GM12878 (cell line): Measurements from ENCODE around the gene CCDC91. TPM values are rescaled to one million over a fixed set of nuclear protein-coding genes. Genes with fewer than 3 reads are reported as not detected.

Experiments
- BCL11A ChIP-seq: IDR thresholded peaks from 2 replicates; pipeline ENCODE4 v1.6.1; 2011; ENCODE audit warnings: low read depth, low read length
- EED ChIP-seq: sonication (generic); IDR thresholded peaks from 2 replicates; pipeline ENCODE4 v1.6.1; 2016; ENCODE audit warnings: antibody characterized with exemption, low read depth
- FOXM1 ChIP-seq: IDR thresholded peaks from 2 replicates; pipeline ENCODE4 v1.6.1; 2012; ENCODE audit warnings: low read depth, mild to moderate bottlenecking, inconsistent platforms, low read length, moderate library complexity
- HDAC2 ChIP-seq: fragments of 200-600 bp; sonication (generic); IDR thresholded peaks from 2 replicates; pipeline ENCODE4 v1.6.1; 2017
- HDAC6 ChIP-seq: fragments of 200-600 bp; sonication (generic); IDR thresholded peaks from one replicate; pipeline ENCODE4 v1.8.0; 2017; ENCODE audit warnings: antibody characterized with exemption; ENCODE audit not compliant: unreplicated experiment
- NFIC ChIP-seq: IDR thresholded peaks from 2 replicates; pipeline ENCODE4 v1.6.1; 2012; ENCODE audit warnings: low read depth, mild to moderate bottlenecking, inconsistent platforms, low read length, moderate library complexity
- RAD51 ChIP-seq: fragments of 450-650 bp; IDR thresholded peaks from 2 replicates; pipeline ENCODE4 v1.6.1; 2016; ENCODE audit warnings: moderate library complexity, mild to moderate bottlenecking, inconsistent platforms
- STAT1 ChIP-seq: fragments of 450-650 bp; conservative IDR thresholded peaks from 2 replicates; pipeline ENCODE4 v1.6.1; 2014; ENCODE audit warnings: antibody characterized with exemption, mild to moderate bottlenecking
- polyA plus RNA-seq, 11 experiments: library from polyadenylated mRNA; depleted of rRNA in 4 of 11; unstranded in 6 of 11; stranded (reverse) in 5 of 11; fragments of >200 nt; fragmentation: Nextera tagmentation in 4 of 11; fragmentation: Illumina TruSeq in 1 of 11; extraction: Ambion mirVana in 4 of 11; extraction: Trizol in 1 of 11; gene quantifications; 1 replicate in 1 of 11; 2 replicates in 10 of 11; pipeline versions ENCODE4 v1.2.1 to v1.2.3, GENCODE V29; 2011 to 2016; ENCODE audit warnings: inconsistent platforms in 2 of 11, missing spikeins in 2 of 11, low read depth in 1 of 11
- total RNA-seq, 4 experiments: library from RNA; depleted of rRNA in 3 of 4; stranded (reverse); fragments of >200 nt in 3 of 4; fragmentation: Illumina TruSeq in 1 of 4; extraction: Trizol in 1 of 4; gene quantifications; 2 replicates each; pipeline versions ENCODE4 v1.2.1 to v1.2.3, GENCODE V29; 2013 to 2021
- TF ChIP-seq, protein P1 (sequence below), 3 experiments: IDR thresholded peaks in 2 of 3; conservative IDR thresholded peaks in 1 of 3; 2 replicates each; pipeline ENCODE4 v1.5.1; 2011; ENCODE audit warnings: low read depth in 3 of 3, low read length in 3 of 3, mild to moderate bottlenecking in 3 of 3, control low read depth in 2 of 3, moderate library complexity in 2 of 3, inconsistent platforms in 1 of 3, mixed read lengths in 1 of 3; ENCODE audit not compliant: control insufficient read depth in 2 of 3, insufficient read depth in 1 of 3; ENCODE audit errors: extremely low read depth in 1 of 3
- TF ChIP-seq, protein P2 (sequence below): IDR thresholded peaks from 2 replicates; pipeline ENCODE4 v1.6.1; 2011; ENCODE audit warnings: borderline replicate concordance, low read depth, mild to moderate bottlenecking, moderate library complexity, low read length; ENCODE audit not compliant: insufficient read depth, poor library complexity, severe bottlenecking
- TF ChIP-seq, protein P3 (sequence below): IDR thresholded peaks from 2 replicates; pipeline ENCODE4 v1.6.1; 2012; ENCODE audit warnings: low read depth, low read length, improper control_type of control experiment

CCDC91 gene
- total and polyA plus RNA-seq, 10 of the 15 experiments (the other 5 are each of a cell fraction or from before 2014, with no cell fraction given) = 6.1 to 24.9 (median 16.5) TPM

DNA sequence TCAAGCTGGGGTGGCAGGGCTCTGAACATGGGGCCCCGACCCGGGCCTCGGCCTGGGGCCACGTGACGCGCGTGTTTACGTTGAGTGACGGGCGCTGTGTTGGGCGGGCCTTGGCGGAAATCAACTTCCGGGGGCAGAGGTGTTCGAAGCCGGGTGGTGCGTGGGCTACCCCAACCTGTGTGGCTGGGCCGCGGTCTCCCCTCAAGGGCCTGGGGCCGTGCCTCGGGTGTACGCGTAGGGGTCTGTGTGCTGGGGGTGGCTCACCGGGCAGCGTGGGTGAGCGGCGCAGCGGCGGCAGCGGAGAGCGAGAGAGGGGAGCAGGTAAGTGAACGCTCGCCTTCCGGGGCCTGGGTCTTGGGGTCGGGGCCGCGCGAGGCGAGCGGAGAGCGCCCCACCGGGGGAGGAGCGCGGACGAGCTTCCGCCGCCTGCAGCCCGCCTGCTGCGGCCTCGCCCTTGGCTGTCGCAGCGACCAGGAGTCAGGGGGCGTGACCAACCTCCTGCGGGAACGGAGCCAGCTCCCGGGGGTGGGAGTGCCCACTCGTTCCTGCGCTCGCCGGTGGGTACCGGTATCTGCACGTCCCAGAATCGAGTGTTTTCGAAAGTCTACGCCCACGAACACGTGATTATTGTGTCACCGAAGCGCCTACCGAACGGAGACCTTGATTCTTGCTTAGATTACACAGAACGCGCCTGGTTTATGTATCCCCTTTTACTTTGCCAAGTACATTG lies at the start of gene CCDC91 (continued):
- TF ChIP-seq, protein P1, sequence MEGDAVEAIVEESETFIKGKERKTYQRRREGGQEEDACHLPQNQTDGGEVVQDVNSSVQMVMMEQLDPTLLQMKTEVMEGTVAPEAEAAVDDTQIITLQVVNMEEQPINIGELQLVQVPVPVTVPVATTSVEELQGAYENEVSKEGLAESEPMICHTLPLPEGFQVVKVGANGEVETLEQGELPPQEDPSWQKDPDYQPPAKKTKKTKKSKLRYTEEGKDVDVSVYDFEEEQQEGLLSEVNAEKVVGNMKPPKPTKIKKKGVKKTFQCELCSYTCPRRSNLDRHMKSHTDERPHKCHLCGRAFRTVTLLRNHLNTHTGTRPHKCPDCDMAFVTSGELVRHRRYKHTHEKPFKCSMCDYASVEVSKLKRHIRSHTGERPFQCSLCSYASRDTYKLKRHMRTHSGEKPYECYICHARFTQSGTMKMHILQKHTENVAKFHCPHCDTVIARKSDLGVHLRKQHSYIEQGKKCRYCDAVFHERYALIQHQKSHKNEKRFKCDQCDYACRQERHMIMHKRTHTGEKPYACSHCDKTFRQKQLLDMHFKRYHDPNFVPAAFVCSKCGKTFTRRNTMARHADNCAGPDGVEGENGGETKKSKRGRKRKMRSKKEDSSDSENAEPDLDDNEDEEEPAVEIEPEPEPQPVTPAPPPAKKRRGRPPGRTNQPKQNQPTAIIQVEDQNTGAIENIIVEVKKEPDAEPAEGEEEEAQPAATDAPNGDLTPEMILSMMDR (IDR thresholded peaks at IDR 0.05 in 2 of 3, conservative IDR thresholded peaks at IDR 0.05 in 1 of 3; ENCODE audit: control insufficient read depth in 2 of 3, extremely low read depth in 1 of 3, insufficient read depth in 1 of 3, low read depth in 3 of 3, low read length in 3 of 3) = no peak
- TF ChIP-seq, protein P2, sequence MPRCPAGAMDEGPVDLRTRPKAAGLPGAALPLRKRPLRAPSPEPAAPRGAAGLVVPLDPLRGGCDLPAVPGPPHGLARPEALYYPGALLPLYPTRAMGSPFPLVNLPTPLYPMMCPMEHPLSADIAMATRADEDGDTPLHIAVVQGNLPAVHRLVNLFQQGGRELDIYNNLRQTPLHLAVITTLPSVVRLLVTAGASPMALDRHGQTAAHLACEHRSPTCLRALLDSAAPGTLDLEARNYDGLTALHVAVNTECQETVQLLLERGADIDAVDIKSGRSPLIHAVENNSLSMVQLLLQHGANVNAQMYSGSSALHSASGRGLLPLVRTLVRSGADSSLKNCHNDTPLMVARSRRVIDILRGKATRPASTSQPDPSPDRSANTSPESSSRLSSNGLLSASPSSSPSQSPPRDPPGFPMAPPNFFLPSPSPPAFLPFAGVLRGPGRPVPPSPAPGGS = no peak
- TF ChIP-seq FOXM1 (peak; percentile 31; the same call in 1 of the 2 replicates), HDAC6 (no peak), STAT1 (no peak), NFIC (no peak), EED (peak; percentile 45; the same call in 1 of the 2 replicates), HDAC2 (no peak), RAD51 (peak; percentile 94), BCL11A (no peak)
- TF ChIP-seq, protein P3, sequence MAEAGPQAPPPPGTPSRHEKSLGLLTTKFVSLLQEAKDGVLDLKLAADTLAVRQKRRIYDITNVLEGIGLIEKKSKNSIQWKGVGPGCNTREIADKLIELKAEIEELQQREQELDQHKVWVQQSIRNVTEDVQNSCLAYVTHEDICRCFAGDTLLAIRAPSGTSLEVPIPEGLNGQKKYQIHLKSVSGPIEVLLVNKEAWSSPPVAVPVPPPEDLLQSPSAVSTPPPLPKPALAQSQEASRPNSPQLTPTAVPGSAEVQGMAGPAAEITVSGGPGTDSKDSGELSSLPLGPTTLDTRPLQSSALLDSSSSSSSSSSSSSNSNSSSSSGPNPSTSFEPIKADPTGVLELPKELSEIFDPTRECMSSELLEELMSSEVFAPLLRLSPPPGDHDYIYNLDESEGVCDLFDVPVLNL = no peak
